ENCODE results near the gene CASZ1. TPM values are rescaled to one million over a fixed set of nuclear protein-coding genes. Genes with fewer than 3 reads are reported as not detected.

CASZ1 gene
- total and polyA plus RNA-seq, 4 experiments from 2014 or later = 0.13 to 8.8 (median 4.7) TPM

DNA sequence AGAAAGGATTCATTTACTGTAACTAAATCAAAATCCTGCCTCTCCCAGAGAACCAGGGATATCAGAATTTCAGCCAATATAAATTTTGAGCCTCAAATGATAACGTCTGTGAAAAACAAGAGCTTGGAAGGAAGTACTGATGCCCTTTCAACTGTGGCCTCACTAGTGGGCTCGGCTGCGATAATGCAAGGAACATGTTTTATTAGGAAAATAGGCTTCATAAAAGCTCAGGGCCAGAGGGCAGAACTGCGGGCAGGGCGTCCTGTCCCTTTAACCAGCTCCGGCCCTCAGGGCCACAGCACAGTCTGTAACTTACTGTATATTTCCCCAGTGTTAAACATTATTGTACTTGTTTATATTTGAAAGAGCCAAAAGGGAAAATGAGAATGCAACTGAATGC lies 199.7 kb downstream of the CASZ1 start:
- POLR2A ChIA-PET (ENCODE audit: partially characterized antibody) = interaction anchor here (0.6 kb wide), 1 partner anchor 180 kb away, joined by 3 read pairs; no protein-coding TSS in a partner anchor

DNA sequence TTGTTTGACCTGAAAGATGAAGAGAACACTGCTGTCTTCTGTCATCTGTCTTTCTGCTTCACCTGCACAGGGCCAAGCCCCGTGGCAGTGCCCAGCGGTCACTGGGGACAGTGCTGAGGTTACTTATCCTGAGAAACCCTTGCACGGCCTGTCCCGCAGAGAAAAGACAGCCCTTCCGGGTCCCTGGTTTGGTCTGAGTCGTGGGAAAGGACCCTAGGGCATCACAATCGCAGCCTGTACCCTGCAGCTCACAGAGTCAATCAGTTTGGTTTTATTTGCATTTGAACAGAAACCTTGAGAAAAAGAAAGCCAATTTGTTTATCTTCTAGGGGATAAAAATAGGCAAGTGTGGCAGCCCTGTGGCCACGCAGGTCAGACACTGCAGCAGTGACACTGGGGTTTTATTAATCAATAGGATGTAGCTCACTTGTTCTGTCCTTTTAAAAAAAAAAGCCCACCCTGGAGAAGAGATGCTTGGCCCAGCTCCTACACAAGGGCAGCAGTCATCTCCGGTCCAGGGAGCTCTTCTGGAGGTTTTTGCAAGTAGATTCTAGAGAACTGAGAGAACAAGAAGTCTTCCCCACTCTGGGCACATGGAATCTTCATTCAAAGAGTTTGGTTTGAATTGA lies 201.7 kb downstream of the CASZ1 start:
- POLR2A ChIA-PET (ENCODE audit: partially characterized antibody) = no interaction called here
- peak overlapping the region in 1 of 7 donors; percentile 24 for H3K27ac Mint-ChIP-seq
- H3K36me3 ChIP-seq (ENCODE audit: insufficient read depth, low read length) = no peaks in the 10 kb centered on the region
- no peaks in the 10 kb centered on the region for H3K27me3 ChIP-seq (ENCODE audit: insufficient read depth, low read length)
- H3K9me3 Mint-ChIP-seq = no peaks in the 10 kb centered on the region
- H3K4me3 ChIP-seq (ENCODE audit: low read length in 2 of 2) = no peak overlapping the region
- no peaks in the 10 kb centered on the region for H3K27me3 Mint-ChIP-seq
- peaks cover 5 to 12% of the 10 kb centered on the region in 2 donors for H3K36me3 Mint-ChIP-seq
- CTCF ChIA-PET (ENCODE audit: partially characterized antibody) = interaction anchor here (1.1 to 1.6 kb wide), 2 partner anchors 87 to 99 kb away, joined by 3 to 6 read pairs; no protein-coding TSS in a partner anchor
- H3K27ac ChIP-seq (ENCODE audit: low read depth, low read length) = no peak overlapping the region
- DNase-seq = no peak
- no peaks in the 10 kb centered on the region for H3K9me3 ChIP-seq (ENCODE audit: control insufficient read depth in 1 of 2, low read length in 2 of 2)
- H3K4me1 Mint-ChIP-seq = peaks cover 0 to 1% (median 0%) of the 10 kb centered on the region in 4 donors
- no peak overlapping the region for H3K4me3 Mint-ChIP-seq
- intact Hi-C loops (cut with micrococcal nuclease) = no loop called here
- H3K4me1 ChIP-seq (ENCODE audit: insufficient read depth, low read length) = no peaks in the 10 kb centered on the region

More for the DNA sequence above, 199.7 kb downstream of the CASZ1 start:
- Histone ChIP-seq H3K9me3 (ENCODE audit: control insufficient read depth in 1 of 2, low read length in 2 of 2) (no peaks in the 10 kb centered on the region), H3K4me1 (ENCODE audit: insufficient read depth, low read length) (no peaks in the 10 kb centered on the region), H3K36me3 (ENCODE audit: insufficient read depth, low read length) (no peaks in the 10 kb centered on the region), H3K4me3 (ENCODE audit: low read length in 2 of 2) (no peak overlapping the region), H3K27ac (ENCODE audit: low read depth, low read length) (no peak overlapping the region), H3K27me3 (ENCODE audit: insufficient read depth, low read length) (no peaks in the 10 kb centered on the region)
- no peak overlapping the region for H3K27ac Mint-ChIP-seq
- CTCF ChIA-PET (ENCODE audit: partially characterized antibody) = interaction anchor here (1.2 kb wide), 1 partner anchor 312 kb away, joined by 3 read pairs; no protein-coding TSS in a partner anchor
- no peaks in the 10 kb centered on the region for H3K9me3 Mint-ChIP-seq
- intact Hi-C loops (cut with micrococcal nuclease) = no loop called here
- H3K4me1 Mint-ChIP-seq = no peaks in the 10 kb centered on the region
- H3K4me3 Mint-ChIP-seq = no peak overlapping the region
- H3K36me3 Mint-ChIP-seq = peaks cover 10 to 14% of the 10 kb centered on the region in 2 donors
- no peaks in the 10 kb centered on the region for H3K27me3 Mint-ChIP-seq
- no peak for DNase-seq

GRCh38 chr1:10593750-10594149 lies 202.7 kb downstream of the CASZ1 start:
- Mint-ChIP-seq H3K27ac (no peak overlapping the region), H3K4me3 (no peak overlapping the region)
- POLR2A ChIA-PET (ENCODE audit: partially characterized antibody) = no interaction called here

DNA sequence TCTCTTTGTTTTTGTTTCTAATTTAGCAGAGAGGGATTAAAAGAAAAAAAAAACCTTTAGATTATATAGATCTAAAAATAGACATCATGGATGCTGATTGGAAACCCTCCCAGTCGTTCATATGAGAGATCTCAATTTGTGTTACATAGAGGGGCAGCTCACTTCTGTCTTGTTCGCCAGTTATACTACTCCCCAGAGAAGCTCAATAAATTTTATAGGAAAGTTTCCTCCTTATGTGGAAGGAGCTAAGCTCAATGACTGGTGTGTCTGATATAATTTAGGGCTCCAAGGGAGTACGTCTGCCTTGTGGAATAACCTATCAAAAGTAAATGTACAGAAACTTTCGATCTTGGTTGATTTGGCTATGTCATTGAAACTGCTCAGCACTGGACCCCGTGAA lies 204.1 kb downstream of the CASZ1 start:
- Mint-ChIP-seq H3K9me3 (no peaks in the 10 kb centered on the region), H3K4me3 (no peak overlapping the region), H3K4me1 (peaks cover 0 to 1% (median 0%) of the 10 kb centered on the region in 4 donors), H3K36me3 (no peaks in the 10 kb centered on the region), H3K27ac (no peak overlapping the region), H3K27me3 (no peaks in the 10 kb centered on the region)
- no peaks in the 10 kb centered on the region for H3K36me3 ChIP-seq (ENCODE audit: insufficient read depth, low read length)
- no peak overlapping the region for H3K27ac ChIP-seq (ENCODE audit: low read depth, low read length)
- intact Hi-C loops (cut with micrococcal nuclease) = no loop called here
- ChIA-PET CTCF (ENCODE audit: partially characterized antibody) (interaction anchor here (1.6 kb wide), 1 partner anchor 17 kb away, joined by 3 read pairs; no protein-coding TSS in a partner anchor), POLR2A (ENCODE audit: partially characterized antibody) (no interaction called here)
- no peaks in the 10 kb centered on the region for H3K27me3 ChIP-seq (ENCODE audit: insufficient read depth, low read length)
- no peaks in the 10 kb centered on the region for H3K9me3 ChIP-seq (ENCODE audit: control insufficient read depth in 1 of 2, low read length in 2 of 2)
- no peak overlapping the region for H3K4me3 ChIP-seq (ENCODE audit: low read length in 2 of 2)
- no peaks in the 10 kb centered on the region for H3K4me1 ChIP-seq (ENCODE audit: insufficient read depth, low read length)
- no peak for DNase-seq

More at GRCh38 chr1:10593750-10594149, 202.7 kb downstream of the CASZ1 start:
- no peaks in the 10 kb centered on the region for H3K9me3 Mint-ChIP-seq
- peaks cover 0 to 1% (median 0%) of the 10 kb centered on the region in 4 donors for H3K4me1 Mint-ChIP-seq
- no peaks in the 10 kb centered on the region for H3K27me3 Mint-ChIP-seq
- intact Hi-C loops (cut with micrococcal nuclease) = no loop called here
- no peaks in the 10 kb centered on the region for H3K36me3 ChIP-seq (ENCODE audit: insufficient read depth, low read length)
- no peaks in the 10 kb centered on the region for H3K9me3 ChIP-seq (ENCODE audit: control insufficient read depth in 1 of 2, low read length in 2 of 2)
- H3K4me3 ChIP-seq (ENCODE audit: low read length in 2 of 2) = no peak overlapping the region
- H3K27me3 ChIP-seq (ENCODE audit: insufficient read depth, low read length) = no peaks in the 10 kb centered on the region
- CTCF ChIA-PET (ENCODE audit: partially characterized antibody) = interaction anchor here (0.5 to 1.6 kb wide), 3 partner anchors 15 to 1452 kb away, joined by 3 to 6 read pairs (median 5); no protein-coding TSS in a partner anchor
- no peak for DNase-seq
- H3K4me1 ChIP-seq (ENCODE audit: insufficient read depth, low read length) = no peaks in the 10 kb centered on the region
- H3K27ac ChIP-seq (ENCODE audit: low read depth, low read length) = no peak overlapping the region
- peaks cover 5 to 6% of the 10 kb centered on the region in 2 donors for H3K36me3 Mint-ChIP-seq

DNA sequence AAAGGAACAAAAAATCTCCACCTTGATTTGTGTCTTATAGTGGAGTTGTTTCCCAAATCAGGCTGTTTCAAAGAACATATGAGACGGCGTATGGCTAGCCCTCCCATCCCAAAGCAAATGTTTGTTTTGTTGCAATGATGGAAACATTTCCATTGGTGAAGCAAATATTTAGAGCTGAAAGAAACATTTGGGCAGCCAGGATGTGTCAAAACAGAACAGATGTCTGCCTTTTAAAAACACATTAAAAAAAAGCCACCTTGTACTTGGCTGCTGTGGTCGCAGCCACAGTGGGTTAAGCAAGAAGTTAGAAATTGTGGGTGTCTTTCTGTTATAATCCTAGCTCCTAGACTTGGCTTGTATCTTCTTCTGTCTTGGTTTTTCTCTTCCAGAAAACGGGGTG lies 205.4 kb downstream of the CASZ1 start:
- Histone ChIP-seq H3K9me3 (ENCODE audit: control insufficient read depth in 1 of 2, low read length in 2 of 2) (no peaks in the 10 kb centered on the region), H3K27me3 (ENCODE audit: insufficient read depth, low read length) (no peaks in the 10 kb centered on the region), H3K27ac (ENCODE audit: low read depth, low read length) (no peak overlapping the region), H3K36me3 (ENCODE audit: insufficient read depth, low read length) (no peaks in the 10 kb centered on the region), H3K4me3 (ENCODE audit: low read length in 2 of 2) (no peak overlapping the region), H3K4me1 (ENCODE audit: insufficient read depth, low read length) (no peaks in the 10 kb centered on the region)
- Mint-ChIP-seq H3K36me3 (no peaks in the 10 kb centered on the region), H3K4me1 (peaks cover 0 to 5% (median 1%) of the 10 kb centered on the region in 4 donors), H3K4me3 (no peak overlapping the region), H3K27ac (peak overlapping the region in 1 of 7 donors; percentile 25), H3K27me3 (no peaks in the 10 kb centered on the region), H3K9me3 (no peaks in the 10 kb centered on the region)
- ChIA-PET POLR2A (ENCODE audit: partially characterized antibody) (no interaction called here), CTCF (ENCODE audit: partially characterized antibody) (no interaction called here)
- intact Hi-C loops (cut with micrococcal nuclease) = no loop called here
- DNase-seq = no peak

GRCh38 chr1:10589074-10589473 lies 207.4 kb downstream of the CASZ1 start:
- ChIA-PET CTCF (ENCODE audit: partially characterized antibody) (interaction anchor here (0.7 kb wide), 1 partner anchor 81 kb away, joined by 3 read pairs; no protein-coding TSS in a partner anchor), POLR2A (ENCODE audit: partially characterized antibody) (no interaction called here)
- Histone ChIP-seq H3K36me3 (ENCODE audit: insufficient read depth, low read length) (no peaks in the 10 kb centered on the region), H3K27ac (ENCODE audit: low read depth, low read length) (no peak overlapping the region), H3K27me3 (ENCODE audit: insufficient read depth, low read length) (no peaks in the 10 kb centered on the region), H3K4me1 (ENCODE audit: insufficient read depth, low read length) (no peaks in the 10 kb centered on the region), H3K9me3 (ENCODE audit: control insufficient read depth in 1 of 2, low read length in 2 of 2) (no peaks in the 10 kb centered on the region), H3K4me3 (ENCODE audit: low read length in 2 of 2) (no peak overlapping the region)
- Mint-ChIP-seq H3K36me3 (peaks cover 0 to 7% of the 10 kb centered on the region in 2 donors), H3K27ac (no peak overlapping the region), H3K4me3 (no peak overlapping the region), H3K4me1 (peaks cover 0 to 7% (median 1%) of the 10 kb centered on the region in 4 donors), H3K27me3 (no peaks in the 10 kb centered on the region), H3K9me3 (no peaks in the 10 kb centered on the region)
- intact Hi-C loops (cut with micrococcal nuclease) = no loop called here
- no peak for DNase-seq

GRCh38 chr1:10588640-10589039 lies 207.8 kb downstream of the CASZ1 start:
- no peak for DNase-seq
- Histone ChIP-seq H3K27me3 (ENCODE audit: insufficient read depth, low read length) (no peaks in the 10 kb centered on the region), H3K27ac (ENCODE audit: low read depth, low read length) (no peak overlapping the region), H3K4me3 (ENCODE audit: low read length in 2 of 2) (no peak overlapping the region), H3K36me3 (ENCODE audit: insufficient read depth, low read length) (no peaks in the 10 kb centered on the region), H3K9me3 (ENCODE audit: control insufficient read depth in 1 of 2, low read length in 2 of 2) (no peaks in the 10 kb centered on the region), H3K4me1 (ENCODE audit: insufficient read depth, low read length) (no peaks in the 10 kb centered on the region)
- ChIA-PET POLR2A (ENCODE audit: partially characterized antibody) (no interaction called here), CTCF (ENCODE audit: partially characterized antibody) (interaction anchor here (0.7 kb wide), 1 partner anchor 81 kb away, joined by 3 read pairs; no protein-coding TSS in a partner anchor)
- Mint-ChIP-seq H3K27ac (no peak overlapping the region), H3K27me3 (no peaks in the 10 kb centered on the region), H3K9me3 (no peaks in the 10 kb centered on the region), H3K4me3 (no peak overlapping the region), H3K4me1 (peaks cover 0 to 8% (median 1%) of the 10 kb centered on the region in 4 donors), H3K36me3 (peaks cover 0 to 7% of the 10 kb centered on the region in 2 donors)
- intact Hi-C loops (cut with micrococcal nuclease) = no loop called here
